DOHH2 (cell line): ENCODE data around the gene FARS2.

Experiments used
- H3F3A ChIP-seq: fragments of 200-600 bp; sonication (generic), shearing (Covaris generic); 2 replicates; pipeline ENCODE4 v1.6.0; 2016; ENCODE audit warnings: antibody characterized with exemption, mild to moderate bottlenecking; ENCODE audit not compliant: control insufficient read depth, insufficient read depth
- H3K27ac ChIP-seq: fragments of 200-600 bp; sonication (generic); 2 replicates; pipeline ENCODE4 v1.5.1; 2014; ENCODE audit warnings: low read depth, mild to moderate bottlenecking, low read length, moderate library complexity
- H3K27me3 ChIP-seq: fragments of 200-600 bp; sonication (generic); 2 replicates; pipeline ENCODE4 v1.6.1; 2014; ENCODE audit warnings: mild to moderate bottlenecking, low read length, mixed read lengths; ENCODE audit not compliant: control insufficient read depth
- H3K36me3 ChIP-seq: fragments of 200-600 bp; sonication (generic); 2 replicates; pipeline ENCODE4 v1.6.1; 2014; ENCODE audit warnings: mild to moderate bottlenecking, low read length, moderate library complexity, mixed read lengths; ENCODE audit not compliant: control insufficient read depth
- H3K4me1 ChIP-seq: fragments of 200-600 bp; sonication (generic); 2 replicates; pipeline ENCODE4 v1.6.1; 2014; ENCODE audit warnings: mild to moderate bottlenecking, low read length, mixed read lengths; ENCODE audit not compliant: control insufficient read depth
- H3K4me2 ChIP-seq: fragments of 200-600 bp; sonication (generic); 2 replicates; pipeline ENCODE4 v1.6.0; 2014; ENCODE audit warnings: mild to moderate bottlenecking, low read length, moderate library complexity
- H3K4me3 ChIP-seq: fragments of 200-600 bp; sonication (generic); 2 replicates; pipeline ENCODE4 v1.5.1; 2014; ENCODE audit warnings: mild to moderate bottlenecking, low read length, mixed read lengths
- H3K79me2 ChIP-seq: fragments of 200-600 bp; sonication (generic); 2 replicates; pipeline ENCODE4 v1.6.1; 2014; ENCODE audit warnings: mild to moderate bottlenecking, low read length, mixed read lengths; ENCODE audit not compliant: control insufficient read depth
- H3K9me2 ChIP-seq: fragments of 200-600 bp; sonication (generic); replicated peaks from 2 replicates; pipeline ENCODE4 v1.6.1; 2014; ENCODE audit warnings: mild to moderate bottlenecking, low read length, mixed read lengths; ENCODE audit not compliant: control insufficient read depth
- H3K9me3 ChIP-seq: fragments of 200-600 bp; sonication (generic); 2 replicates; pipeline ENCODE4 v1.6.1; 2014; ENCODE audit warnings: antibody characterized with exemption, low read length, mixed read lengths; ENCODE audit not compliant: control insufficient read depth, insufficient read depth
- H4K20me1 ChIP-seq: fragments of 200-600 bp; sonication (generic); 2 replicates; pipeline ENCODE4 v1.6.0; 2014; ENCODE audit warnings: low read depth, mild to moderate bottlenecking, antibody characterized with exemption, low read length, moderate library complexity; ENCODE audit not compliant: control insufficient read depth, insufficient read depth
- EZH2phosphoT487 ChIP-seq: fragments of 200-600 bp; sonication (generic); IDR thresholded peaks from 2 replicates; pipeline ENCODE4 v1.6.1; 2017; ENCODE audit warnings: borderline replicate concordance, mild to moderate bottlenecking, antibody characterized with exemption, low read length, moderate library complexity, mixed read lengths
- TF ChIP-seq, protein P1 (sequence below): fragments of 200-600 bp; sonication (generic); IDR thresholded peaks from one replicate; pipeline ENCODE4 v1.5.1; 2014; ENCODE audit warnings: antibody characterized with exemption, mild to moderate bottlenecking, low read depth, low read length; ENCODE audit not compliant: poor library complexity, severe bottlenecking

Gene FARS2

DNA sequence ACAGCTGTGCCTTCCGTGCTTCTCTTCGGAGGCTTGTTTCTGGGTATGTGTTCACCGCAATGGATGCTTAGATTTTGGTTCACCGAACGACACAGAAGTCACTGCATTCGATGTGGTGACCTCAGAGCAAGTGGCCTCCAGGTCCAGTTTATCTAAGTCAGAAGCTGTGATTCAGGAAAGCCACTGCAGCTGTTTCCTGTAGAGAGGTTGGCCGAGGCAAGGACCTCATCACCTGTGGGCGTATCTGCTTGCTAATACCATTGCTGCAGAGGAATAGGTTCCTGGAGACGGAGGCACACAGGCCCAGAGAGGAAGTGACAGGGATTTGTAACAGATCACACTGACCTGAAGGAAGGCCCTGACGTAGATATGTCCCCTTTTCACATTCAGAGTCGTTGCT lies 82.7 kb downstream of the FARS2 start:
- no peaks in the 10 kb centered on the region for H3K9me3 ChIP-seq
- no peaks in the 10 kb centered on the region for H4K20me1 ChIP-seq
- no peak for TF ChIP-seq EZH2phosphoT487
- TF ChIP-seq, protein P1, sequence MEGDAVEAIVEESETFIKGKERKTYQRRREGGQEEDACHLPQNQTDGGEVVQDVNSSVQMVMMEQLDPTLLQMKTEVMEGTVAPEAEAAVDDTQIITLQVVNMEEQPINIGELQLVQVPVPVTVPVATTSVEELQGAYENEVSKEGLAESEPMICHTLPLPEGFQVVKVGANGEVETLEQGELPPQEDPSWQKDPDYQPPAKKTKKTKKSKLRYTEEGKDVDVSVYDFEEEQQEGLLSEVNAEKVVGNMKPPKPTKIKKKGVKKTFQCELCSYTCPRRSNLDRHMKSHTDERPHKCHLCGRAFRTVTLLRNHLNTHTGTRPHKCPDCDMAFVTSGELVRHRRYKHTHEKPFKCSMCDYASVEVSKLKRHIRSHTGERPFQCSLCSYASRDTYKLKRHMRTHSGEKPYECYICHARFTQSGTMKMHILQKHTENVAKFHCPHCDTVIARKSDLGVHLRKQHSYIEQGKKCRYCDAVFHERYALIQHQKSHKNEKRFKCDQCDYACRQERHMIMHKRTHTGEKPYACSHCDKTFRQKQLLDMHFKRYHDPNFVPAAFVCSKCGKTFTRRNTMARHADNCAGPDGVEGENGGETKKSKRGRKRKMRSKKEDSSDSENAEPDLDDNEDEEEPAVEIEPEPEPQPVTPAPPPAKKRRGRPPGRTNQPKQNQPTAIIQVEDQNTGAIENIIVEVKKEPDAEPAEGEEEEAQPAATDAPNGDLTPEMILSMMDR = no peak
- H3K27me3 ChIP-seq = no peaks in the 10 kb centered on the region
- no peaks in the 10 kb centered on the region for H3K36me3 ChIP-seq
- H3K9me2 ChIP-seq = no peaks in the 10 kb centered on the region
- peaks cover 3% of the 10 kb centered on the region for H3K79me2 ChIP-seq
- no peak overlapping the region for H3K4me2 ChIP-seq
- H3K4me1 ChIP-seq = peaks cover 12% of the 10 kb centered on the region
- H3F3A ChIP-seq = no peaks in the 10 kb centered on the region
- no peak overlapping the region for H3K27ac ChIP-seq
- H3K4me3 ChIP-seq = no peak overlapping the region

DNA sequence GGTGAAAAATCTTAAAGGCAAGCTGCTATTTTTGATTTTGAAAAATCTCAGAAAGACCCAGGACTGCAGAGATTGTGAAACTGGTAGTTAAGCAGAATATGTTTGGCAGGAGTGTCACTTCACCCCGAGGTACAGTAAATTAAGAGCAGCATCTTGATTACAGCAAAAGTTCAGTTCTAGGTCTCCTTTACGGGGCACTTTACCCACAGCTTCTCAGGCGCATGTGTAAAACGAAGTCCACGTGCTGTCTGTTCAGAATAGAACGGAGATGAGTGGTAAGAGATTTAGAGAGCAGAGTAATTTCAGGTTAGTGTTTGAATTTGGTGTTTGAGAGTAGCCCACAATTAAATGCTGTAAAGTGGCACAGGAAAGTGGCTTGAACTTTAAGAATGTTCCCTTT lies 84.0 kb downstream of the FARS2 start:
- Histone ChIP-seq H3K4me2 (no peak overlapping the region), H3K79me2 (0 out of 2 replicates have a peak, but pooled peaks cover 3% of the 10 kb centered on the region), H3K4me1 (0 out of 2 replicates have a peak, but pooled peaks cover 4% of the 10 kb centered on the region), H3K9me2 (no peaks in the 10 kb centered on the region), H3K36me3 (no peaks in the 10 kb centered on the region), H3K27ac (no peak overlapping the region), H3K9me3 (no peaks in the 10 kb centered on the region), H3K4me3 (no peak overlapping the region), H3F3A (no peaks in the 10 kb centered on the region), H4K20me1 (no peaks in the 10 kb centered on the region), H3K27me3 (no peaks in the 10 kb centered on the region)
- TF ChIP-seq, protein P1 = no peak
- TF ChIP-seq EZH2phosphoT487 = no peak

DNA sequence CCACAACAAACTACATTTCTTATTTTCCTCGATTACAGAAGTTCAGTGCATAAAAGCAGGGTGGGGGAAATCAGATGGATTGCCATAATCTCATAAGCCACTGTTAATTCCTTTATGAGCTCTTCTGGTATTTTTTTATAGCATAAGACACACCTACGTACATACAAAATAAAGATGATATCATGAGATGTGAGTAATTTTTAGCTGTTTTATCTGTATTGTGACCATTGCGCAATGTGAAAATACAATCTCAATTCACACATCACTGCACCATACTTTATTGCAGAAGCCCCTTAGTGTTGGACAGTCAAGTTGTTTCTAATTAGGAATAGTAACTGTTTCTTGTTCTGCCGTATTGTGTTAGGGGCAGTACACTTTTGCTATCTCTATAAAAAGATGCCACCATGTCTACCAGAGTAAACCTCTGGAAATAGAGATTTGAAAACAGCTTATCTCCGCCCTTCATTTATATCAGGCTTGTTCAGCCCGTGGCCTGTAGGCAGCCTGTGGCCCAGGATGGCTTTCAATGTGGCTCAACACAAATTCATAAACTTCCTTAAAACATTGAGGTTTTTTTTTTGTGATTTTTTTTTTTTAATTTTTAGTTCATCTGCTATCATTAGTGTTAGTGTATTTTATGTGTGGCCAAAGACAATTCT lies 90.4 kb downstream of the FARS2 start:
- peaks cover 4% of the 10 kb centered on the region; the same call in 1 of the 2 replicates for H3K79me2 ChIP-seq

More for the DNA sequence above, 90.4 kb downstream of the FARS2 start:
- Histone ChIP-seq H3K4me1 (peaks cover 29% of the 10 kb centered on the region), H3K4me3 (no peak overlapping the region), H3F3A (no peaks in the 10 kb centered on the region), H3K27ac (no peak overlapping the region), H3K9me3 (no peaks in the 10 kb centered on the region), H4K20me1 (no peaks in the 10 kb centered on the region), H3K4me2 (no peak overlapping the region), H3K9me2 (no peaks in the 10 kb centered on the region), H3K36me3 (no peaks in the 10 kb centered on the region), H3K27me3 (no peaks in the 10 kb centered on the region)
- TF ChIP-seq EZH2phosphoT487 = no peak
- TF ChIP-seq, protein P1 = no peak
